OCI-LY7 (cell line): Measurements from ENCODE around the gene KLHL6.

ENCODE experiments used
- CTCF ChIP-seq: fragments of 200-600 bp; sonication (generic); conservative IDR thresholded peaks from 2 replicates; pipeline ENCODE4 v1.5.1; 2014; ENCODE audit warnings: mild to moderate bottlenecking, antibody characterized with exemption, low read length, moderate library complexity, mixed read lengths
- EZH2phosphoT487 ChIP-seq: fragments of 200-600 bp; sonication (generic); IDR thresholded peaks from 2 replicates; pipeline ENCODE4 v1.6.1; 2018; ENCODE audit warnings: low read depth, borderline replicate concordance, mild to moderate bottlenecking, mixed run types, antibody characterized with exemption, low read length, moderate library complexity, mixed read lengths

- TF ChIP-seq CTCF, result no peak
- no peak for TF ChIP-seq EZH2phosphoT487
Observed at GRCh38 chr3:183556722-183557121, 1.2 kb upstream of the KLHL6 start.
